Endothelial cell of umbilical vein (primary cell): ENCODE measurements around the gene DLX3. TPM values are rescaled to one million over a fixed set of nuclear protein-coding genes. Genes with fewer than 3 reads are reported as not detected.

Experiments used
- BruUV-seq: library from RNA; stranded (reverse); fragments of 400-500 nt; replicated peaks from 2 replicates; lab custom pipeline; 2021; lab: Mats Ljungman, UMichigan
- CTCF ChIA-PET: fragments of 300-600, 350-600 bp; sonication (Branson Sonifier 250); formaldehyde crosslinking; loops from one replicate; lab custom pipeline; 2021; ENCODE audit warnings: antibody characterized with exemption, inconsistent platforms; lab: Charles Lee
- POLR2A ChIA-PET: fragments of 300-600, 350-600 bp; sonication (Branson Sonifier 250); formaldehyde crosslinking; loops from one replicate; lab custom pipeline; 2021; ENCODE audit warnings: antibody characterized with exemption, inconsistent platforms; lab: Charles Lee
- DNase-seq: peaks from one replicate; pipeline ENCODE4 v3.0.0-alpha.2; 2011; ENCODE audit warnings: low read depth, low spot score
- FAIRE-seq: peaks from 2 replicates; lab custom pipeline; 2011; peaks lifted over from hg19 to GRCh38; lab: Jason Lieb, UNC
- H2AFZ ChIP-seq: 2 replicates; pipeline ENCODE4 v1.6.0; 2012; ENCODE audit warnings: low read depth, low read length, control low read depth, inconsistent platforms
- H3K27ac ChIP-seq: 2 replicates; pipeline ENCODE4 v1.5.1; 2011; ENCODE audit warnings: low read depth, mild to moderate bottlenecking, control low read depth, low read length, moderate library complexity; ENCODE audit not compliant: insufficient read depth
- H3K27me3 ChIP-seq, 2 experiments: 2 replicates each; pipeline versions ENCODE4 v1.6.0 to v1.6.1; 2011; ENCODE audit warnings: low read length in 2 of 2, mixed read lengths in 1 of 2; ENCODE audit not compliant: control insufficient read depth in 2 of 2, insufficient read depth in 2 of 2
- H3K36me3 ChIP-seq, 2 experiments: 2 replicates in 1 of 2; 3 replicates in 1 of 2; pipeline ENCODE4 v1.5.1; 2011; ENCODE audit warnings: low read length in 2 of 2, mild to moderate bottlenecking in 1 of 2, moderate library complexity in 1 of 2; ENCODE audit not compliant: control insufficient read depth in 2 of 2, insufficient read depth in 2 of 2; ENCODE audit errors: extremely low read depth in 1 of 2
- H3K4me1 ChIP-seq: 3 replicates; pipeline ENCODE4 v1.5.1; 2011; ENCODE audit warnings: mild to moderate bottlenecking, low read length; ENCODE audit not compliant: control insufficient read depth, insufficient read depth; ENCODE audit errors: extremely low read depth
- H3K4me2 ChIP-seq: 2 replicates; pipeline ENCODE4 v1.6.1; 2011; ENCODE audit warnings: low read length, control low read depth, mixed read lengths; ENCODE audit not compliant: insufficient read depth
- H3K4me3 ChIP-seq, 3 experiments: fragments of 200-600 bp in 1 of 3; sonication (generic), shearing (Covaris generic) in 1 of 3; replicated peaks in 1 of 3; 2 replicates each; pipeline ENCODE4 v1.5.1; 2011 to 2016; ENCODE audit warnings: control low read depth in 3 of 3, low read length in 3 of 3, mild to moderate bottlenecking in 2 of 3, inconsistent platforms in 1 of 3, low read depth in 1 of 3, moderate library complexity in 1 of 3; ENCODE audit not compliant: insufficient read depth in 1 of 3
- H3K79me2 ChIP-seq: 2 replicates; pipeline ENCODE4 v1.6.0; 2012; ENCODE audit warnings: low read length, inconsistent platforms; ENCODE audit not compliant: control insufficient read depth, insufficient read depth
- H3K9ac ChIP-seq: replicated peaks from 2 replicates; pipeline ENCODE3; 2011; ENCODE audit warnings: low read length, control low read depth; ENCODE audit not compliant: insufficient read depth; ENCODE audit errors: extremely low read depth
- H3K9me1 ChIP-seq: replicated peaks from 3 replicates; pipeline ENCODE4 v1.6.0; 2011; ENCODE audit warnings: mild to moderate bottlenecking, low read length; ENCODE audit not compliant: control insufficient read depth, insufficient read depth; ENCODE audit errors: extremely low read depth
- H3K9me3 ChIP-seq: replicated peaks from 2 replicates; pipeline ENCODE4 v1.5.1; 2012; ENCODE audit warnings: low read length, inconsistent platforms; ENCODE audit not compliant: control insufficient read depth, insufficient read depth
- H4K20me1 ChIP-seq: replicated peaks from 2 replicates; pipeline ENCODE3; 2011; ENCODE audit warnings: mild to moderate bottlenecking, low read length; ENCODE audit not compliant: control insufficient read depth, insufficient read depth; ENCODE audit errors: extremely low read depth
- CTCF ChIP-seq, 2 donors: IDR thresholded peaks; 1 replicate in 1 of 2; 2 replicates in 1 of 2; pipeline ENCODE4 v1.5.1; 2011; ENCODE audit warnings: low read length in 2 of 2, mild to moderate bottlenecking in 2 of 2, moderate library complexity in 2 of 2, control low read depth in 1 of 2, inconsistent platforms in 1 of 2, low read depth in 1 of 2; ENCODE audit not compliant: insufficient read depth in 1 of 2; ENCODE audit errors: extremely low read depth in 1 of 2
- EZH2 ChIP-seq: IDR thresholded peaks from 2 replicates; pipeline ENCODE4 v1.6.1; 2012; ENCODE audit warnings: borderline replicate concordance, low read depth, mild to moderate bottlenecking, moderate library complexity, low read length, inconsistent platforms; ENCODE audit not compliant: severe bottlenecking
- FOS ChIP-seq: IDR thresholded peaks from 2 replicates; pipeline ENCODE4 v1.6.1; 2011; ENCODE audit warnings: mild to moderate bottlenecking, low read length, moderate library complexity, borderline replicate concordance; ENCODE audit not compliant: insufficient read depth
- GATA2 ChIP-seq: IDR thresholded peaks from 2 replicates; pipeline ENCODE4 v1.7.0; 2011; ENCODE audit warnings: low read depth, mild to moderate bottlenecking, moderate library complexity, mixed read lengths, low read length; ENCODE audit not compliant: insufficient read length, insufficient read depth
- JUN ChIP-seq: IDR thresholded peaks from 2 replicates; pipeline ENCODE4 v1.6.1; 2011; ENCODE audit warnings: borderline replicate concordance, low read depth; ENCODE audit not compliant: insufficient read length, insufficient read depth
- MAX ChIP-seq: IDR thresholded peaks from 2 replicates; pipeline ENCODE4 v1.6.1; 2011; ENCODE audit not compliant: insufficient read depth, insufficient read length
- MYC ChIP-seq: IDR thresholded peaks from one replicate; pipeline ENCODE4 v1.6.1; 2011; ENCODE audit warnings: mild to moderate bottlenecking, low read depth, low read length
- POLR2A ChIP-seq: IDR thresholded peaks from 2 replicates; pipeline ENCODE4 v1.6.1; 2012; ENCODE audit warnings: low read depth, mild to moderate bottlenecking, control low read depth, low read length
- POLR2AphosphoS5 ChIP-seq: IDR thresholded peaks from 2 replicates; pipeline ENCODE4 v1.6.1; 2012; ENCODE audit warnings: low read depth, mild to moderate bottlenecking, control low read depth, low read length, moderate library complexity; ENCODE audit not compliant: insufficient read depth
- dilution Hi-C: fragments of 300-500 bp; cut with MboI; formaldehyde crosslinking; loops from one replicate; pipeline ENCODE4 v1.15.0; 2019; ENCODE audit warnings: low sequenced_read_pairs; ENCODE audit not compliant: extremely low pct_ligation_motif_present
- intact Hi-C: fragments of 100-400 bp; cut with micrococcal nuclease; formaldehyde crosslinking; loops from one replicate; pipeline ENCODE4 v1.10.0; 2022
- polyA plus RNA-seq, 4 experiments: library from polyadenylated mRNA; depleted of rRNA in 3 of 4; stranded (reverse) in 3 of 4; unstranded in 1 of 4; fragments of >200 nt; gene quantifications; 2 replicates each; pipeline versions ENCODE4 v1.2.1 to v1.2.3, GENCODE V29; 2011 to 2012; ENCODE audit warnings: missing spikeins in 1 of 4
- total RNA-seq: library from RNA; stranded (reverse); gene quantifications from 2 replicates; pipeline ENCODE4 v1.2.3, GENCODE V29; 2021

The DLX3 gene
- total and polyA plus RNA-seq, 2 donors (not counting 3 experiments of a cell fraction or from before 2014, with no cell fraction given), result not detected

DNA sequence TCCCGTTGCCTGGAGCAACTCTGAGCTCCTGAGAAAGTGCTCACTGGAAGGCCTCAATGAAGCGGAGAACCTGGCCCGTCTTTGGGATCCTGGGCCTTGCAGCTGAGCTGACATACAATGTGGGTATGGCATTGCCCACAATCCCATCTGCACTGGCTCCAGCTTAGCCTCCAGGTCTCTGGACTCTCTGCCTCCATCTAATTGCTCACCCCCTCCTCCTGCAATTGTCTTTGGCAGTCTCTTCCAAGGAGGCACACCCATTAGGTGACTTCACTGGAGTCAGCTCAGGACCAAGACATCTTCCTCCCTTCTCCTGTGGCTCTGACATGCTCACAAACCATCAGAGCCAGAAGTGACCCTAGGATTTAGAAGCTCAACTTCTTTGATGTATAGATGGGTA is 24.5 kb downstream of the DLX3 start:
- Histone ChIP-seq H3K4me3 (no peak overlapping the region), H3K9me1 (no peaks in the 10 kb centered on the region), H3K9ac (no peak overlapping the region), H3K4me2 (no peak overlapping the region), H3K27me3 (peaks cover 91 to 95% of the 10 kb centered on the region in 2 experiments), H3K9me3 (no peaks in the 10 kb centered on the region), H3K27ac (no peak overlapping the region), H2AFZ (no peak overlapping the region), H3K4me1 (no peaks in the 10 kb centered on the region), H3K79me2 (no peaks in the 10 kb centered on the region), H3K36me3 (no peaks in the 10 kb centered on the region), H4K20me1 (no peaks in the 10 kb centered on the region)
- TF ChIP-seq MAX (no peak), JUN (no peak), MYC (no peak), CTCF (IDR thresholded peaks at IDR 0.05; ENCODE audit: extremely low read depth in 1 of 2, insufficient read depth in 1 of 2, low read depth in 1 of 2, low read length in 2 of 2) (no peak), FOS (no peak), GATA2 (no peak), POLR2A (no peak), POLR2AphosphoS5 (no peak), EZH2 (no peak)
- no peak for FAIRE-seq
- no TSS peak for BruUV-seq
- POLR2A ChIA-PET, result no interaction called here
- CTCF ChIA-PET, result interaction anchor here (0.9 to 1.4 kb wide), 4 partner anchors 19 to 75 kb away, joined by 3 to 5 read pairs (median 4); no protein-coding TSS in a partner anchor
- dilution Hi-C loops (no loop called here), intact Hi-C loops (no loop called here)
- DNase-seq, result no peak
